Measurements from ENCODE around the gene SLC9A3.
A peak's percentile ranks its signal among the peaks of the same experiment; 100 is the strongest.

SLC9A3 gene

GRCh38 chr5:542319-543311 is 18.4 kb upstream of the SLC9A3 start:
- Histone ChIP-seq H3K36me3 (ENCODE audit: low read depth) (no peaks in the 10 kb centered on the region), H3K27me3 (ENCODE audit: insufficient read depth, poor library complexity, severe bottlenecking) (peaks cover 37% of the 10 kb centered on the region), H3K4me1 (ENCODE audit: insufficient read depth, poor library complexity, severe bottlenecking) (no peaks in the 10 kb centered on the region), H3K27ac (ENCODE audit: poor library complexity, severe bottlenecking) (no peak overlapping the region), H3K9me3 (ENCODE audit: severe bottlenecking) (no peaks in the 10 kb centered on the region), H3K4me3 (ENCODE audit: severe bottlenecking) (no peak overlapping the region)
- ATAC-seq (ENCODE audit: low read depth) (no peak), DNase-seq (ENCODE audit: low spot score) (peak; percentile 70)
- no peak for TF ChIP-seq CTCF (IDR thresholded peaks at IDR 0.05; ENCODE audit: poor library complexity, severe bottlenecking)

GRCh38 chr5:541539-542318 is 17.5 kb upstream of the SLC9A3 start:
- ATAC-seq (ENCODE audit: low read depth) (no peak), DNase-seq (ENCODE audit: low spot score) (no peak)
- Histone ChIP-seq H3K4me1 (ENCODE audit: insufficient read depth, poor library complexity, severe bottlenecking) (no peaks in the 10 kb centered on the region), H3K36me3 (ENCODE audit: low read depth) (no peaks in the 10 kb centered on the region), H3K27ac (ENCODE audit: poor library complexity, severe bottlenecking) (no peak overlapping the region), H3K4me3 (ENCODE audit: severe bottlenecking) (no peak overlapping the region), H3K27me3 (ENCODE audit: insufficient read depth, poor library complexity, severe bottlenecking) (peaks cover 32% of the 10 kb centered on the region), H3K9me3 (ENCODE audit: severe bottlenecking) (no peaks in the 10 kb centered on the region)
- TF ChIP-seq CTCF (IDR thresholded peaks at IDR 0.05; ENCODE audit: poor library complexity, severe bottlenecking) = no peak

GRCh38 chr5:540906-541538 is 16.8 kb upstream of the SLC9A3 start:
- Histone ChIP-seq H3K36me3 (ENCODE audit: low read depth) (no peaks in the 10 kb centered on the region), H3K27ac (ENCODE audit: poor library complexity, severe bottlenecking) (no peak overlapping the region), H3K4me1 (ENCODE audit: insufficient read depth, poor library complexity, severe bottlenecking) (no peaks in the 10 kb centered on the region), H3K9me3 (ENCODE audit: severe bottlenecking) (no peaks in the 10 kb centered on the region), H3K4me3 (ENCODE audit: severe bottlenecking) (no peak overlapping the region), H3K27me3 (ENCODE audit: insufficient read depth, poor library complexity, severe bottlenecking) (peaks cover 30% of the 10 kb centered on the region)
- peak; percentile 71 for DNase-seq (ENCODE audit: low spot score)
- ATAC-seq (ENCODE audit: low read depth) = no peak
- TF ChIP-seq CTCF (IDR thresholded peaks at IDR 0.05; ENCODE audit: poor library complexity, severe bottlenecking) = no peak

GRCh38 chr5:540071-540905 is 16.0 kb upstream of the SLC9A3 start:
- no peak overlapping the region for H3K27ac ChIP-seq (ENCODE audit: poor library complexity, severe bottlenecking)
- H3K4me1 ChIP-seq (ENCODE audit: insufficient read depth, poor library complexity, severe bottlenecking) = no peaks in the 10 kb centered on the region
- no peaks in the 10 kb centered on the region for H3K9me3 ChIP-seq (ENCODE audit: severe bottlenecking)
- peak; percentile 50 for DNase-seq (ENCODE audit: low spot score)
- no peak overlapping the region for H3K4me3 ChIP-seq (ENCODE audit: severe bottlenecking)
- TF ChIP-seq CTCF (IDR thresholded peaks at IDR 0.05; ENCODE audit: poor library complexity, severe bottlenecking) = no peak
- no peaks in the 10 kb centered on the region for H3K36me3 ChIP-seq (ENCODE audit: low read depth)
- ATAC-seq (ENCODE audit: low read depth) = no peak
- peaks cover 33% of the 10 kb centered on the region for H3K27me3 ChIP-seq (ENCODE audit: insufficient read depth, poor library complexity, severe bottlenecking)
